HCT116 (cell line): Measurements from ENCODE around the gene LDB2.

ENCODE experiments used
- CTCF ChIP-seq, 3 experiments: fragments of 200-600 bp in 1 of 3; sonication (generic) in 1 of 3; IDR thresholded peaks in 2 of 3; conservative IDR thresholded peaks in 1 of 3; 2 replicates each; pipeline ENCODE4 v1.5.1; 2012 to 2017; ENCODE audit warnings: low read depth in 2 of 3, low read length in 2 of 3, antibody characterized with exemption in 1 of 3, borderline replicate concordance in 1 of 3, control low read depth in 1 of 3, mild to moderate bottlenecking in 1 of 3, mixed read lengths in 1 of 3, mixed run types in 1 of 3, moderate library complexity in 1 of 3; ENCODE audit not compliant: insufficient read depth in 1 of 3
- ELF1 ChIP-seq: IDR thresholded peaks from 2 replicates; pipeline ENCODE4 v1.6.1; 2012; ENCODE audit warnings: low read depth, borderline replicate concordance
- EZH2 ChIP-seq: fragments of 200-600 bp; sonication (generic); IDR thresholded peaks from 2 replicates; pipeline ENCODE4 v1.6.1; 2017; ENCODE audit warnings: antibody characterized with exemption, mixed run types
- EZH2phosphoT487 ChIP-seq: fragments of 200-600 bp; IDR thresholded peaks from 2 replicates; pipeline ENCODE4 v1.6.1; 2018; ENCODE audit warnings: antibody characterized with exemption, borderline replicate concordance
- JUND ChIP-seq: IDR thresholded peaks from 2 replicates; pipeline ENCODE4 v1.6.1; 2012
- POLR2A ChIP-seq: IDR thresholded peaks from 2 replicates; pipeline ENCODE4 v1.7.0; 2011; ENCODE audit warnings: borderline replicate concordance; ENCODE audit not compliant: insufficient read depth, insufficient read length; ENCODE audit errors: extremely low read depth
- POLR2AphosphoS5 ChIP-seq: IDR thresholded peaks from 2 replicates; pipeline ENCODE4 v1.6.1; 2011; ENCODE audit warnings: mild to moderate bottlenecking, low read depth, low read length, moderate library complexity
- YY1 ChIP-seq: IDR thresholded peaks from 2 replicates; pipeline ENCODE4 v1.6.1; 2011; ENCODE audit warnings: low read length, low read depth, moderate library complexity, mild to moderate bottlenecking; ENCODE audit not compliant: insufficient replicate concordance; ENCODE audit errors: extremely low read depth

- TF ChIP-seq CTCF (IDR thresholded peaks at IDR 0.05 in 2 of 3, conservative IDR thresholded peaks at IDR 0.05 in 1 of 3; ENCODE audit: borderline replicate concordance in 1 of 3, insufficient read depth in 1 of 3, low read depth in 2 of 3, low read length in 2 of 3) (no peak), JUND (no peak), POLR2AphosphoS5 (no peak), YY1 (no peak), EZH2 (no peak), EZH2phosphoT487 (no peak), POLR2A (no peak), ELF1 (no peak)
Measured at GRCh38 chr4:16665942-16666551, 232.4 kb downstream of the LDB2 start.
